ENCODE measurements around the gene IKBKG.
"Not testable (repeated sequence)": the region's sequence is repeated elsewhere in the genome, so short reads cannot be mapped to it uniquely, and the experiment has no call there.

IKBKG gene

DNA sequence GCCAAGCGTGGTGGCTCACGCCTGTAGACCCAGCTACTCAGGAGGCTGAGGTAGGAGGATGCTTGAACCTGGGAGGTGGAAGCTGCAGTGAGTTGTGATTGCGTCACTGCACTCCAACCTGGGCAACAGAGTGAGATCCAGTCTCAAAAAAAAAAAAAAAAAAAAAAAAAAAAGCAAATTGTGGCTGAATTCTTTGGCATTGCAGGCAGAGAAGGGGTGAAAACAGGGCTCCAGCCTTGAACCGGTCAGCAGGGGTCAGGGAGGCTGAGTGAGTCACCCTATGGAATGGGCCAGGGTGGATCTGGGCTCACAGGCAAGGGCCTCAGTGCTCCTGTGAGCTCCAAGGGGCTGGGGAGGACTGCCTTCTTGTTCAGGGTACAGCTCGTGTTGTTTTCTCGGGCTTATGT, 18.2 kb upstream of the IKBKG start:
- TF ChIP-seq, protein P1, sequence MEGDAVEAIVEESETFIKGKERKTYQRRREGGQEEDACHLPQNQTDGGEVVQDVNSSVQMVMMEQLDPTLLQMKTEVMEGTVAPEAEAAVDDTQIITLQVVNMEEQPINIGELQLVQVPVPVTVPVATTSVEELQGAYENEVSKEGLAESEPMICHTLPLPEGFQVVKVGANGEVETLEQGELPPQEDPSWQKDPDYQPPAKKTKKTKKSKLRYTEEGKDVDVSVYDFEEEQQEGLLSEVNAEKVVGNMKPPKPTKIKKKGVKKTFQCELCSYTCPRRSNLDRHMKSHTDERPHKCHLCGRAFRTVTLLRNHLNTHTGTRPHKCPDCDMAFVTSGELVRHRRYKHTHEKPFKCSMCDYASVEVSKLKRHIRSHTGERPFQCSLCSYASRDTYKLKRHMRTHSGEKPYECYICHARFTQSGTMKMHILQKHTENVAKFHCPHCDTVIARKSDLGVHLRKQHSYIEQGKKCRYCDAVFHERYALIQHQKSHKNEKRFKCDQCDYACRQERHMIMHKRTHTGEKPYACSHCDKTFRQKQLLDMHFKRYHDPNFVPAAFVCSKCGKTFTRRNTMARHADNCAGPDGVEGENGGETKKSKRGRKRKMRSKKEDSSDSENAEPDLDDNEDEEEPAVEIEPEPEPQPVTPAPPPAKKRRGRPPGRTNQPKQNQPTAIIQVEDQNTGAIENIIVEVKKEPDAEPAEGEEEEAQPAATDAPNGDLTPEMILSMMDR (IDR thresholded peaks at IDR 0.05; ENCODE audit: low read depth, low read length), result no peak
- DNase-seq (ENCODE audit: extremely low read depth, low read depth), result no peak

DNA sequence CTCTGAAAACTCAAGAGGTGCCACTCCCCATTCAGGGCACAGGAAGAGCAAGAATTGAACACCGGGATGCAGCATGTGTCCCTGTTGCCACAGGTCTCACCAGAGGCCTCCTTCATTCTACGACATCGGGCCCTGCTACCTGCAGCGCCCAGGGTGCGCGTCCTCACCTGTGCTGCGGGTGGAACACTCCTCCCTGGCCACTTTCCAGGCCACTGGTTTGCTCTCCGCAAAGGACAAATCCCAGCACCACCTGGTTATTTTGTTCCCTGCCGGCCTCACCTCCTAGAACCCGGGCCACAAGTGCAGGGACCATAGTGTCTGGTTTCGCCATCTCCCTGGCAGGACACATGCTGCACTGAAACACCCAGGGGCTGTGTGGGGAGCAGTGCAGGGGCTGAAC, 17.1 kb upstream of the IKBKG start:
- no peak for DNase-seq (ENCODE audit: extremely low read depth, low read depth)
- TF ChIP-seq, protein P1 (IDR thresholded peaks at IDR 0.05; ENCODE audit: low read depth, low read length), result no peak

DNA sequence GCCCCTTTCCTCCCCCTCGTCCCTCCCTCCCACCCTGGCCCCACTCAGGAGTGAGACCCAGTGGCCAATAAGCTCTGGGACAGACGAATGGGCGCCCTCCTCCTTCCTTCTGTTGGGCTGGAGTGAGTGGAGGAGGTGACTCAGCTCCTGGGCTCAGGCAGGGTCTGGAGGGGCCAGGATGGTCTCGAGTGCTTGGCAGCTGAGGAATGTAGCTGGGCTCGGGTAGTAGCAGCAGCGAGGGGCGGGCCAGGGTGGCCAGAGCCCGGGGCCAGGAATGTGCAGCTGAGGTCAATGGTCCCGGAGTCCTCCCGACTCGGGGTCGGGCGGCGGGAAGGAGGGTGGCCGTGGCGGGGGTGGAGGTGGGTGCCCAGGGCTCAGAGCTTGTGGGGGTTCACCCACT, 15.8 kb upstream of the IKBKG start:
- no peak for DNase-seq (ENCODE audit: extremely low read depth, low read depth)

DNA sequence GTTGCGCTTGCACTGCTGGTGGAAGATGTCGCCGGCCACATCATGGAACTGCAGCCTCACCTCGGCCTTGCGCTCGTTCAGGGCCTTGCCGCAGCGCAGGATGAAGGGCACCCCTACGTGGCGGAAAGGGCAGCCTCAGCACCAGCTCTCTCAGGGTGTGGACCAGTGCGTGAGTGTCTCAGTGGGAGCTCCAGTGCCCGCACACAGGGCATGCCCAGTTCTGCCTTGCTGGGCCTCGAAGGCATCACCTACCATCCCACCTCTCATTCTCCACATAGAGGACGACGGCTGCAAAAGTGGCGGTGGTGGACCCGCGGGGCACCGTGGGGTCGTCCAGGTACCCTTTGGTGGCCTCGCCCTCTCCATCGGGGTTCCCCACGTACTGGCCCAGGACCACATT, 14.7 kb upstream of the IKBKG start:
- no peak for DNase-seq (ENCODE audit: extremely low read depth, low read depth)
- TF ChIP-seq, protein P1 (IDR thresholded peaks at IDR 0.05; ENCODE audit: low read depth, low read length), result no peak

More for the DNA sequence above, 15.8 kb upstream of the IKBKG start:
- TF ChIP-seq, protein P1 (IDR thresholded peaks at IDR 0.05; ENCODE audit: low read depth, low read length), result no peak

DNA sequence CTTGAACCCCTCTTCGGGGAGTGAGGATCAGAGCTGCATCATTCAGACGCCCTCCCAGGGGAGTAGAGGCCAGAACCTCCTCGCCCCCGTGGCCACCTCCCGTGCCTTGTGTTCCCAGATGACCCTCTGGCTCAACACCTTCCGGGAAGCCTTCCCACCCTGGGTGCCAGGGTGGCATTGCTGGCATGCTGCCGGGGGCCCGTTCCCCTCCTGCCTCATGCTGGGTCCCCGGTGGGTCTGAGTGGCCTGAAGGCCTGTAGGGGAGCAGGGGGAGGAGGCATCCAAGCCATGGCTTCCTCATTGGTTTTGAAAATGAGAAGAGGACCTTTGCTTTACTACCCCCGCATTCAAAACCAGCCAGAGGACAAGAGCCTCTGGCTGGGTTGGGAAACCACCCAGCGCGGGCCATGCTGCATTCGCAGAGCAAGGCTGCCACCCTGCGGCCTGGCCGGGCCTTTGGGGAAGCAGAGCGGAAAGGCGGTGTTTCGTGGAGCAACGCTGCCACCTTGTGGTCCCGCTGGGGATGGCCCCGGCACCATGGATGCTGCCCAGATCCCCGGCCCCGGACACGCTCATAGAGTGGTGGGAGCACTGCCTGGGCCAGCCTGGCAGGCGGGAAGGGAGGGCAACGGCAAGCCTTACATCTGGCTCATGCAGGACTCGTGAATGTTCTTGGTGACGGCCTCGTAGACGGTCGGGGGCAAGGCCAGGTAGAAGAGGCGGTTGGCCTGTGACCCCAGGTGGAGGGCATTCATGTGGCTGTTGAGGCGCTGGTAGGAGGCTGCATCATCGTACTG, 12.7 kb upstream of the IKBKG start:
- TF ChIP-seq, protein P1 (IDR thresholded peaks at IDR 0.05; ENCODE audit: low read depth, low read length), result peak; percentile 99
- no peak for DNase-seq (ENCODE audit: extremely low read depth, low read depth)

DNA sequence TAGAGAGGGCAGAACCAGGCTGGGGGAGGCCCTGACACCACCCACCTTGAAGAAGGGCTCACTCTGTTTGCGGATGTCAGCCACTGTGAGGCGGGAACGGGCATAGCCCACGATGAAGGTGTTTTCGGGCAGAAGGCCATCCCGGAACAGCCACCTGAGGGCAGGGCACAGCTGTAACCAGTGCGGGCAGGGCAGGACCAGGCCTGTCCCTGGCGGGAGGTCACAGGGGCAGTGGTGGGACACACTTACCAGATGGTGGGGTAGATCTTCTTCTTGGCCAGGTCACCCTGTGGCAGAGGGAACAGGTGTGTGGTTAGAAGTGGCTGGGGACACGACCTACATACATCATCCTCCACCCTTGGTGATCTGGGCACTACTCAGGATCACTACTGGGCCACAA, 11.5 kb upstream of the IKBKG start:
- TF ChIP-seq, protein P1 (IDR thresholded peaks at IDR 0.05; ENCODE audit: low read depth, low read length), result no peak
- no peak for DNase-seq (ENCODE audit: extremely low read depth, low read depth)

DNA sequence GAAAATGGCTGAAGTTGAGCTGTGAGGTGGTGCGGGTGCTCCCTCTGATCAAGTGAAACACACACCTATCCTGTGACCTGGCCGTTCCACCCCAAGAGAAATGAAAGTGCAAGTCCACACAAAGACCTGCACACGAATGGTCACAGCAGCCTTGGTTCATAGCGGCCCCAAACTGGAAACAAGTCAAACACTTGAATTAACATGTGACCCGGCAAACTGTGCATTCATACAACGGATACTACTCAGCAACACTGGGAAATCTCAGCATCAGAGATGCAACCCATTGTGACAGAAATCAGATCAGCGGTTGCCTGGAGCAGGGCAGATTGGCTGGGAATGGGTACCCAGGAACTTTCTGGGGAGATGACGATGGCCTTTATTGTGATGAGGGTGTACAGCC, 8.3 kb upstream of the IKBKG start:
- TF ChIP-seq, protein P1 (IDR thresholded peaks at IDR 0.05; ENCODE audit: low read depth, low read length), result no peak
- DNase-seq (ENCODE audit: extremely low read depth, low read depth), result no peak

DNA sequence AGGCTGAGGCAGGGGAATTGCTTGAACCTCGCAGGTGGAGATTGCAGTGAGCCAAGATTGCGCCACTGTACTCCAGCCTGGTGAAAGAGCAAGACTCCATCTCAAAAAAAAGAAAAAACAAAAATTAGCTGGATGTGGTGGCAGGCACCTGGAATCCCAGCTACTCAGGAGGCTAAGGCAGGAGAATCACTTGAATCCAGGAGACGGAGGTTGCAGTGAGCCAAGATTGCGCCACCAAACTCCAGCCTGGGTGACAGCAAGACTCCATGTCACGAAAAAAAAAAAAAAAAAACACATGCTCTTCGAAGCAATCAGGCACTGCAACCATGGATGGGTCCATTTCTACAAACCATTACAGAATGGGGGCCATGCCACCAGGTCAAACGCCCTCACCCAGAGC, 7.1 kb upstream of the IKBKG start:
- not testable (repeated sequence) for DNase-seq (ENCODE audit: extremely low read depth, low read depth)

Data from AG09319 (cell line).